GM21423 (cell line): Measurements from ENCODE around the gene SMG1.
A peak's percentile ranks its signal among the peaks of the same experiment; 100 is the strongest.
"Not testable (repeated sequence)": the region's sequence is repeated elsewhere in the genome, so short reads cannot be mapped to it uniquely, and the experiment has no call there.

Source experiments
- ATAC-seq: cut with Tn5 transposase; IDR thresholded peaks from one replicate; pipeline ENCODE4 v1.9.1; 2021; ENCODE audit warnings: mild to moderate bottlenecking, moderate library complexity; ENCODE audit not compliant: unreplicated experiment

The SMG1 gene

DNA sequence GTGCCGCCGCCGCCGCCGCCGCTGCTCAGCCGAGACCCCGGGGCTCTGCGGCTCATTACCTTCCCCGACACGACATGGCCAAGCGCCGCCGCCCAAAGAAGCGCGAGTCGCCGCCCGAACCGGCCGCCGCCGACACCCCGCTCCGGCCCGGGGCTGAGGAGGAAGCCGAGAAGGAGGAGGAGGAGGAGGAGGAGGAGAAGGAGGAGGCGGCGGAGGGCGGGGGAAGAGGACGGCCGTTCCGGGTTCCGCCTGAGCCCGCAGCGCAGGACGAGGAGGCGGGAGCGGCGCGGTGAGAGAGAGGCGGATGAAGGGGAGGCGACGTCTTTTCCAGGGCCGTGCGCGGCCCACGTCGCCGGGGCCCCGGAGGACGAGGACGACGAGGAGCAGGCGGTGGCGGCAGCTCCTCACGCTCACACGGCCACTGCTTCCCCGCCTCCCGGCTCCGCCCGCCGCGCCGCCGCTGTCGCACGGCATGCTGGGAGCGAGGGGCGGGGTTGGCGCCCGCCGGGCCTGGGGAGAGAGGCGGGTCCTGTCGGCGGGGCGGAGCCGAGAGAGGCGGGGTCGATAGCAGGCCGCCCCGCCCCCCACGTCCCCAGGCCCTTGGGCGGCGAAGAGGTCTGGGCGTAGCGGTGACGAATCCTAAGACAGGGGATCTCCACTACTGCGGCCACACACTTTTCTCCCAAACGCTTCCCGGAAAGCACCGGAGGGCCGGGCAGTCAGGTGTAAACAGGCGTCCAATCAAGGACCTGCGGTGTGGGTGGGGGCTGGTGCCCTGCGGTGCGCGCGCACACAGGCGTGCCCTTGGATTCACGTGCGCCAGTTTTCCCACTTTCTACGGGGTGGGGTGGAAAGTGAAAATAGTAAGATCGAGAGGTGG, at the start of gene SMG1:
Gene SMG1 (minus strand): TSS at position 423 of the 880 bp plus-strand sequence. CDS start 367 bp downstream, at position 56.
- ATAC-seq, result peak; percentile 84

DNA sequence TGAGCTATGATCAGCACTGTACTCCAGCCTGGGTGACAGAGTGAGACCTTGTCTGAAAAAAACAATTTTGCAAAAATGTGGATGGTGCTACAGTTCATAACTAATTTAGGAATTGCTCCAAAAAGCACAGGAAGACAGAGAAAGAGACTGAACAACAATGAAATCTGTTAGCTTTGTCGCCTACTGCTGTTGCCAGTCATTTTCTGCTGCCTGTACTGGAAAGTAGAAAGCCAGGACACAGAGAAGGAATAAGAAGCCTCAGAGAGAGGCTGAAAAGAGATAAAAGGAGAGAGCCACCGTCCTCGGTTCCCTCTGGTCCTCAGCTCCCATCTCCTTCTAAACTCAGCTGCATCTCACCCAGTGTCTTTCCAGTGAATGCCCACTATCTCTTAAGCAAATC, 48.9 kb upstream of the SMG1 start:
- no peak for ATAC-seq

GRCh38 chr16:18969855-18970240, 43.6 kb upstream of the SMG1 start:
- no peak for ATAC-seq

- ATAC-seq, result no peak
Measured at GRCh38 chr16:18969050-18969854, 43.0 kb upstream of the SMG1 start.

DNA sequence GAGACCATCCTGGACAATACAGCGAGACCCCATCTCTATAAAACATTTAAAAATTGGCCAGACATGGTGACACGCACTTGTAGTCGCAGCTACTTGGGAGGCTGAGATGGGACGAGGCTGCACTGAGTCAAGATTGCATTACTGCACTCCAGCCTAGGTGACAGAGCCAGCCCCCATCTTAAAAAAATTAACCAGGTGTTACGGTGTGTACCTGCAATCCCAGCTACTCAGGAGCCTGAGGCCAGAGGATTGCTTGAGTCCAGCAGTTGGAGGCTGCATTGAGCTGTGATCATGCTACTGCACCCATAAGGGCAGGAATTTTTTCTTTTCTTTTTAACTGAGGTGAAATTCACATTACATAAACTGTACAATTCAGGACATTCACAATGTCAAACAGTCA, 40.6 kb upstream of the SMG1 start:
- no peak for ATAC-seq

DNA sequence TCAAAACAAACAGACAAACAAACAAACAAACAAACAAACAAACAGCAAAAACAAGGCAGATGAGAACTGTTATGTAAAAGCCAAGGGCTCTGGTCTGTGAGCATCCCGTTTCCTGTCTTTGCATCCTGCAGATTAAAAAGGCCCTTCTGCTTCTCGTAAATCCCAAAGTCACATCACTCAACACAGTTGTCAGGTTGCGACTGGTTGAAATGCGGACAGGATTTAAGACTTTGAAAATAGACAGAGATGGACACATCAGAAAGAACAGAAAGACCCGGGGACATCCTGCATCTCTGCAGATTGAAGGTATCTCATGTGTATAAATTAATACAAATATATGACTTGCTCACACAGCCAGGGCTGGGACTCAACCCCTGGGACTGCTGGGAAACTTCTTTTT, 39.3 kb upstream of the SMG1 start:
- ATAC-seq, result no peak

- ATAC-seq, result no peak
Measured at GRCh38 chr16:18959031-18959505, 32.9 kb upstream of the SMG1 start.

DNA sequence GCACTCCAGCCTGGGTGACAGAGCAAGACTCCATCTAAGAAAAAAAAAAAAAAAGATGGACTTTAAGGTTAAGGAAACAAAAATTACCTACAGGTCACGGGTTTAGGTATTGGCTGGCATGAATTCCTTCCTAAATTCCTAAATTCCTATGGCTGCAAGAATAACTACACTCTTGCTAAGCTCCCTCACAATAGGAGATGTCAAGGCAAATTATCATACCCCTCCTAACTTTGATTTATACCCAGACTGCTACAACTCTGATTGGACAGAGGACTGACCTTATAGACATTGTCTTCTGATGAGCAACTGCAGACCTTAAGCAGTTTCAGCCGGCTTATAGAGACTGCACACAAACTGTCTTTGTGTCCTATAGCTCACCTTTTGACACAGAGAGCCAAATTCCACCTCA, 32.4 kb upstream of the SMG1 start:
- no peak for ATAC-seq

- ATAC-seq, result not testable (repeated sequence)
Measured at GRCh38 chr16:18956658-18957241, 30.5 kb upstream of the SMG1 start.

DNA sequence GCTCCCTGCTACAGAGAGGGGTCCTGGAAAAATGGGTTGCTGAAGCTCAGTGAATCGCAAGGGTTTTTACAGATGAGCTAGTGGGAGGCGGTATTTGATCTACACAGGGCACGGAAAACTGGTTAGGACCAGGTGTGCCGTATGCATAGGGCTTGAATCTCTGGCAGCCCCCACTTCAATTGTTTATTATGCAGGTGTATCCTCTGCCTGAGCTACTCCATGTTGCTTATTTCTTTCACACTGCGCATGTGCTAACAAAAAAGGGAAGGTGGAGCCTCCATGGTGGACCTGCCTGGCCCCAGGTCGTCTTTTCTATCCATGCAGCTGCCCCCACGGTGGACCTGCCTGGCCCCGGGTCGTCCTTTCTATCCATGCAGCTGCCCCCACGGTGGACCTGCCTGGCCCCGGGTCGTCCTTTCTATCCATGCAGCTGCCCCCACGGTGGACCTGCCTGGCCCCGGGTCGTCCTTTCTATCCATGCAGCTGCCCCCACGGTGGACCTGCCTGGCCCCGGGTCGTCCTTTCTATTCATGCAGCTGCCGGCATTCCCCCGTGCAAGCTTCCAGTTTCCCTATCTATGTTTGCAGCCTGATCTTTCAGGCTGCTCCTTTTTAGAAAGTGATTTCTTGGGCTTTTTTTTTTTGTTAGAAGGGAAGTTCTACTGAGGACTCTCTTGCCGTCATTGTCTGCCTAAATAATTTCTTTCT, 29.8 kb upstream of the SMG1 start:
- ATAC-seq, result not testable (repeated sequence)

GRCh38 chr16:18953547-18953946, 27.3 kb upstream of the SMG1 start:
- ATAC-seq, result no peak

DNA sequence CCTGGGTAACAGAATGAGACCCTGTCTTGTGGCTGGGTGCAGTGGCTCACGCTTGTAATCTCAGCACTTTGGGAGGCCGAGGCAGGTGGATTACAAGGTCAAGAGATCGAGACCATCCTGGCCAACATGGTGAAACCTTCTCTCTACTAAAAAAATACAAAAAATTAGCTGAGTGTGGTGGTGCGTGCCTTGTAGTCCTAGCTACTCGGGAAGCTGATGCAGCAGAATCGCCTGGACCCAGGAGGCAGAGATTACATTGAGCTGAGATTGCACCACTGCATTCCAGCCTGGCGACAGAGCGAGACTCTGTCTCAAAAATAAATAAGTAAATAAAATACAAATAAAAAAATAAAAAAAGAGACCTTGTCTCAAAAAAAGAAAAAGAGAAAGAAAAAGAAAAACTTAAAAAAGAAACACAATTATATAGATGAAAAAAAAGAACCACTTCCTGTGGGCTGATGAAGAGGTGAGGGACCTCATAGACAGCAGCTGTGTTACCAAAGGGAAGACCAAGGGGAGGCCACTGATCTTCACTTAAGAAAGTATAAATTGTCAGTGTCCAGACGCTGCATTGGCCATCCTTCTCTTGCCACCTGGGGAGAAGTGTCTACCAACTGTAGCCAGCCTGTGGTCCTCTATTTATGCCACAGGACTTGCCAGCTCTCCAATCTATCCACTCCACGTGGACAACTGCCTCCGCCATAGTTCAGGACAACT, 24.4 kb upstream of the SMG1 start:
- ATAC-seq, result no peak

- ATAC-seq, result no peak
Measured at GRCh38 chr16:18948372-18949020, 22.3 kb upstream of the SMG1 start.

DNA sequence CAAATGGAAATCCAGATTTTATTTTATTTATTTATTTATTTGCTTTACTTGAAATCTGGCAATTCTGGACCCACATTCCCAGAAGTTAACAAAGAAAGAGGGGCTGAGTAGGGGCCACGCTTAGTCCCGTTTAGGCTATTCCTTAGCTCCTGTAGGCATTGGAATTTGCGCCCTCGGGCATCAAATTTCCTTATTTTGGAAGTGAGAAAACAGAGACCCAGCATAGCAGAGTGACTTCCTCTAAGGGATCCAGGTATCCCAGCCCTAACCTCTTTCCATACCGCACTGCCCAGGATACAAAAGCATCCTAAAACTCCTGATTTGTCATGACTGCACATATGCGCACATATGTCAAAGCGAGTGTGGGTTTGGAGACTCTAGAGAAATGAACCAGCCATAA, 19.0 kb upstream of the SMG1 start:
- ATAC-seq, result no peak

DNA sequence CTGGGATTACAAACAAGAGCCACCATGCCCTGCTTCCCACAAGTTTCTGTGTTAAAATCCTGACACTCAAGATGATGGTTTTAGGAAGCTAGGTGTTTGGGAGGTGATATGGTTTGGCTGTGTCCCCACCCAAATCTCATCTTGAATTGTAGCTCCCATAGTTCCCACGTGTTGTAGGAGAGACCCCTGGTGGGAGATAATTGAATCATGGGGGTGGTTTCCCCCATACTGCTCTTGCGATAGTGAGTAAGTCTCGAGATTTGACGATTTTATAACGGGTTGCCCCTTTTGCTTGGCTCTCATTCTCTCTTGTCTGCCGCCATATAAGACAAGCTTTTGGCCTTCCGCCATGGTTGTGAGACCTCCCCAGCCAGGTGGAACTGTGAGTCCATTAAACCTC, 17.2 kb upstream of the SMG1 start:
- ATAC-seq, result no peak

GRCh38 chr16:18942061-18942460, 15.9 kb upstream of the SMG1 start:
- ATAC-seq, result no peak

DNA sequence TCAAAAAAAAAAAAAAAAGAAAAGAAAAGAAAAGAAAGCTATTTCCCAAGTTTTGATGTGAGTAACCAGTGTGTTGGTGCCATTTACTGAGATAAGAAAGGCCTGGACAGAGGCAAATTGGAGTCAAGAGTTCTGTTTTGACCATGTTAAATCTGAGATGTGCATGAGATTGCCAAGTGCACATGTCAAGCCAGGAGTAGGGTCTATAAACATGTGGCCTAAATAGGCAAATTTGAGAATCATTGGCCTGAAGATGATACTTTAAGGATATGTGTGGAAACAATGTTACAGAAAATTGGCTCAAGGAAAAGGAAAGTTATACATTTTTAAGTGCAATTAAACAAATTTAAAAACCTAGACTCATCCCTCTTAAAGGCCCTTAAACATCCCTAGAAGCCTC, 15.3 kb upstream of the SMG1 start:
- ATAC-seq, result no peak

GRCh38 chr16:18938986-18939385, 12.8 kb upstream of the SMG1 start:
- no peak for ATAC-seq

- no peak for ATAC-seq
Measured at GRCh38 chr16:18937390-18937789, 11.2 kb upstream of the SMG1 start.
